SU-DHL-6 (cell line): ENCODE measurements around the gene AGFG1.

Source experiments
- CTCF ChIP-seq: fragments of 200-600 bp; sonication (generic); IDR thresholded peaks from one replicate; pipeline ENCODE4 v1.5.1; 2017; ENCODE audit warnings: antibody characterized with exemption, mild to moderate bottlenecking, low read length, moderate library complexity; ENCODE audit not compliant: insufficient read depth, poor library complexity, severe bottlenecking
- EZH2phosphoT487 ChIP-seq: fragments of 200-600 bp; sonication (generic), shearing (Covaris generic); conservative IDR thresholded peaks from 2 replicates; pipeline ENCODE4 v1.6.1; 2018; ENCODE audit warnings: mild to moderate bottlenecking, antibody characterized with exemption, low read length, moderate library complexity, mixed read lengths

GRCh38 chr2:227524665-227525064 is 52.7 kb downstream of the AGFG1 start:
- TF ChIP-seq CTCF (no peak), EZH2phosphoT487 (no peak)
